SK-N-MC (cell line): ENCODE results near the gene KIF26A.

Experiments used
- EZH2 ChIP-seq: fragments of 200-600 bp; sonication (generic); IDR thresholded peaks from one replicate; pipeline ENCODE4 v1.6.1; 2017; ENCODE audit warnings: antibody characterized with exemption
- POLR2AphosphoS5 ChIP-seq: IDR thresholded peaks from 2 replicates; pipeline ENCODE4 v1.6.1; 2012; ENCODE audit warnings: mild to moderate bottlenecking, low read depth, low read length, borderline replicate concordance

GRCh38 chr14:104187121-104187889 is 48.9 kb downstream of the KIF26A start:
- TF ChIP-seq EZH2 (no peak), POLR2AphosphoS5 (no peak)
